K562 (cell line): ENCODE measurements around the gene YIPF1. TPM values are rescaled to one million over a fixed set of nuclear protein-coding genes. Genes with fewer than 3 reads are reported as not detected.

Experiments
- ARNT ChIP-seq, 2 experiments: fragments of 450-650 bp; IDR thresholded peaks; 2 replicates each; pipeline ENCODE4 v1.6.1; 2016; ENCODE audit warnings: mild to moderate bottlenecking in 1 of 2
- CEBPG ChIP-seq, 3 experiments: fragments of 200-800 bp in 1 of 3; sonication (Bioruptor generic) in 1 of 3; sonication (generic) in 1 of 3; formaldehyde crosslinking in 1 of 3; IDR thresholded peaks in 2 of 3; conservative IDR thresholded peaks in 1 of 3; 2 replicates each; pipeline versions ENCODE4 v1.6.1 to v1.8.0; 2016 to 2022; ENCODE audit warnings: missing compliant biosample characterization in 2 of 3, missing genetic modification characterization in 2 of 3, mild to moderate bottlenecking in 1 of 3, missing genetic modification reagents in 1 of 3
- CTBP1 ChIP-seq: fragments of 450-650 bp; IDR thresholded peaks from 2 replicates; pipeline ENCODE4 v1.6.1; 2016; ENCODE audit warnings: borderline replicate concordance
- E4F1 ChIP-seq: fragments of 250-450 bp; sonication (Bioruptor Pico); IDR thresholded peaks from 2 replicates; pipeline ENCODE4 v1.5.0; 2021; ENCODE audit warnings: mild to moderate bottlenecking, borderline replicate concordance
- HDAC6 ChIP-seq: IDR thresholded peaks from 2 replicates; pipeline ENCODE4 v1.6.1; 2012; ENCODE audit warnings: low read depth, mild to moderate bottlenecking, control low read depth, inconsistent platforms, low read length, moderate library complexity
- NFE2 ChIP-seq: IDR thresholded peaks from 2 replicates; pipeline ENCODE4 v1.6.1; 2014; ENCODE audit warnings: antibody characterized with exemption, low read depth
- PCBP1 ChIP-seq: fragments of 200-400 bp; formaldehyde crosslinking; IDR thresholded peaks from 2 replicates; pipeline ENCODE4 v1.6.1; 2018; ENCODE audit warnings: mild to moderate bottlenecking, low read depth, low read length; ENCODE audit not compliant: poor library complexity, severe bottlenecking
- PHF8 ChIP-seq: fragments of 200-600 bp; sonication (generic); IDR thresholded peaks from 2 replicates; pipeline ENCODE4 v1.6.1; 2012; ENCODE audit warnings: mixed run types, mild to moderate bottlenecking, inconsistent platforms, low read length, moderate library complexity, borderline replicate concordance
- RHOXF2B ChIP-seq: fragments of 250-450 bp; sonication (Bioruptor Pico); conservative IDR thresholded peaks from 2 replicates; pipeline ENCODE4 v1.5.1; 2021
- SAFB2 ChIP-seq: fragments of 200-400 bp; formaldehyde crosslinking; IDR thresholded peaks from 2 replicates; pipeline ENCODE4 v1.6.1; 2018; ENCODE audit warnings: borderline replicate concordance, low read length, low read depth, moderate library complexity; ENCODE audit not compliant: severe bottlenecking
- SMAD2 ChIP-seq: fragments of 150-350 bp; IDR thresholded peaks from 2 replicates; pipeline ENCODE4 v1.6.1; 2014; ENCODE audit warnings: low read depth, mild to moderate bottlenecking, low read length
- SNIP1 ChIP-seq: fragments of 450-650 bp; IDR thresholded peaks from 2 replicates; pipeline ENCODE4 v1.7.1; 2017; ENCODE audit warnings: low read depth, mild to moderate bottlenecking
- ZBED1 ChIP-seq: IDR thresholded peaks from 2 replicates; pipeline ENCODE4 v1.6.1; 2014
- ZNF165 ChIP-seq: fragments of 250-450 bp; sonication (Bioruptor Pico); IDR thresholded peaks from 2 replicates; pipeline ENCODE4 v1.4.0; 2020; ENCODE audit warnings: borderline replicate concordance
- ZNF239 ChIP-seq: fragments of 250-450 bp; sonication (Bioruptor Pico); IDR thresholded peaks from 2 replicates; pipeline ENCODE4 v1.4.0; 2020; ENCODE audit warnings: mild to moderate bottlenecking
- ZNF282 ChIP-seq: sonication (generic); formaldehyde crosslinking; IDR thresholded peaks from 2 replicates; pipeline ENCODE4 v1.8.1; 2023; ENCODE audit warnings: missing genetic modification reagents
- ZNF324 ChIP-seq: fragments of 250-450 bp; sonication (Bioruptor Pico); IDR thresholded peaks from 2 replicates; pipeline ENCODE4 v1.4.0; 2020; ENCODE audit warnings: mild to moderate bottlenecking
- polyA plus RNA-seq, 8 experiments: library from polyadenylated mRNA; depleted of rRNA in 4 of 8; stranded (reverse) in 5 of 8; unstranded in 3 of 8; fragments of >200 nt; fragmentation: Nextera tagmentation in 2 of 8; fragmentation: Illumina TruSeq in 1 of 8; extraction: Ambion mirVana in 2 of 8; extraction: Trizol in 1 of 8; gene quantifications; 2 replicates each; pipeline versions ENCODE4 v1.2.1 to v1.2.3, GENCODE V29; 2011 to 2014; ENCODE audit warnings: inconsistent platforms in 1 of 8, missing spikeins in 1 of 8
- total RNA-seq, 7 experiments: library from RNA; depleted of rRNA in 6 of 7; stranded (reverse); fragments of >200 nt in 6 of 7; fragmentation: Illumina TruSeq in 2 of 7; extraction: Trizol in 2 of 7; gene quantifications; 2 replicates each; pipeline versions ENCODE4 v1.2.1 to v1.2.3, GENCODE V29; 2011 to 2021; ENCODE audit warnings: low replicate concordance in 1 of 7
- TF ChIP-seq, protein P1 (sequence below): sonication (generic); formaldehyde crosslinking; IDR thresholded peaks from 2 replicates; pipeline ENCODE4 v1.8.0; 2023; ENCODE audit warnings: mild to moderate bottlenecking, missing genetic modification reagents
- TF ChIP-seq, protein P2 (sequence below): sonication (generic); formaldehyde crosslinking; IDR thresholded peaks from 2 replicates; pipeline ENCODE4 v1.4.0; 2020; ENCODE audit warnings: mild to moderate bottlenecking, missing genetic modification reagents
- TF ChIP-seq, protein P3 (sequence below): fragments of 450-650 bp; IDR thresholded peaks from 2 replicates; pipeline ENCODE4 v1.7.0; 2016; ENCODE audit warnings: borderline replicate concordance

YIPF1 gene
- total and polyA plus RNA-seq, 9 of the 15 experiments (the other 6 are each of a cell fraction or from before 2014, with no cell fraction given): 11.5 to 37.5 (median 19.2) TPM

DNA sequence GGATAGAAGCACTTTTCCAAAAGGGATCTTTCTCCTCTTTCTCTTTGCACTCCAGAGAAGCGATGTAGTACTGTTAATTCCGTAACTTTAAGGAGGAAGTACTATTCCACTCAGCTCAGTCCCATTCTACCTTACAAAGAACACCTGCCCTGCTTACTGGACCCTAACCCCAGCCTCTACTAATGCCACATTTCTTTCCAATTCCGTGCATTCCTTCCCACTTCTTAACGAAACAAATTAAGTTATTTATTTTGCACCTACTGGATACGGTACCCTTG is 52.0 kb downstream of the YIPF1 start (continued):
- TF ChIP-seq ZNF239 (CRISPR knock-in tag): no peak
- TF ChIP-seq, protein P1, sequence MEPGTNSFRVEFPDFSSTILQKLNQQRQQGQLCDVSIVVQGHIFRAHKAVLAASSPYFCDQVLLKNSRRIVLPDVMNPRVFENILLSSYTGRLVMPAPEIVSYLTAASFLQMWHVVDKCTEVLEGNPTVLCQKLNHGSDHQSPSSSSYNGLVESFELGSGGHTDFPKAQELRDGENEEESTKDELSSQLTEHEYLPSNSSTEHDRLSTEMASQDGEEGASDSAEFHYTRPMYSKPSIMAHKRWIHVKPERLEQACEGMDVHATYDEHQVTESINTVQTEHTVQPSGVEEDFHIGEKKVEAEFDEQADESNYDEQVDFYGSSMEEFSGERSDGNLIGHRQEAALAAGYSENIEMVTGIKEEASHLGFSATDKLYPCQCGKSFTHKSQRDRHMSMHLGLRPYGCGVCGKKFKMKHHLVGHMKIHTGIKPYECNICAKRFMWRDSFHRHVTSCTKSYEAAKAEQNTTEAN (CRISPR knock-in tag): peak; percentile 47; the same call in 1 of the 2 replicates
- no peak for TF ChIP-seq PCBP1
- TF ChIP-seq, protein P2, sequence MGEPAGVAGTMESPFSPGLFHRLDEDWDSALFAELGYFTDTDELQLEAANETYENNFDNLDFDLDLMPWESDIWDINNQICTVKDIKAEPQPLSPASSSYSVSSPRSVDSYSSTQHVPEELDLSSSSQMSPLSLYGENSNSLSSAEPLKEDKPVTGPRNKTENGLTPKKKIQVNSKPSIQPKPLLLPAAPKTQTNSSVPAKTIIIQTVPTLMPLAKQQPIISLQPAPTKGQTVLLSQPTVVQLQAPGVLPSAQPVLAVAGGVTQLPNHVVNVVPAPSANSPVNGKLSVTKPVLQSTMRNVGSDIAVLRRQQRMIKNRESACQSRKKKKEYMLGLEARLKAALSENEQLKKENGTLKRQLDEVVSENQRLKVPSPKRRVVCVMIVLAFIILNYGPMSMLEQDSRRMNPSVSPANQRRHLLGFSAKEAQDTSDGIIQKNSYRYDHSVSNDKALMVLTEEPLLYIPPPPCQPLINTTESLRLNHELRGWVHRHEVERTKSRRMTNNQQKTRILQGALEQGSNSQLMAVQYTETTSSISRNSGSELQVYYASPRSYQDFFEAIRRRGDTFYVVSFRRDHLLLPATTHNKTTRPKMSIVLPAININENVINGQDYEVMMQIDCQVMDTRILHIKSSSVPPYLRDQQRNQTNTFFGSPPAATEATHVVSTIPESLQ (CRISPR knock-in tag): no peak
- TF ChIP-seq SAFB2: no peak
- TF ChIP-seq RHOXF2B: no peak
- no peak for TF ChIP-seq ZBED1
- TF ChIP-seq ZNF165 (CRISPR knock-in tag): no peak
- no peak for TF ChIP-seq HDAC6
- TF ChIP-seq, protein P3, sequence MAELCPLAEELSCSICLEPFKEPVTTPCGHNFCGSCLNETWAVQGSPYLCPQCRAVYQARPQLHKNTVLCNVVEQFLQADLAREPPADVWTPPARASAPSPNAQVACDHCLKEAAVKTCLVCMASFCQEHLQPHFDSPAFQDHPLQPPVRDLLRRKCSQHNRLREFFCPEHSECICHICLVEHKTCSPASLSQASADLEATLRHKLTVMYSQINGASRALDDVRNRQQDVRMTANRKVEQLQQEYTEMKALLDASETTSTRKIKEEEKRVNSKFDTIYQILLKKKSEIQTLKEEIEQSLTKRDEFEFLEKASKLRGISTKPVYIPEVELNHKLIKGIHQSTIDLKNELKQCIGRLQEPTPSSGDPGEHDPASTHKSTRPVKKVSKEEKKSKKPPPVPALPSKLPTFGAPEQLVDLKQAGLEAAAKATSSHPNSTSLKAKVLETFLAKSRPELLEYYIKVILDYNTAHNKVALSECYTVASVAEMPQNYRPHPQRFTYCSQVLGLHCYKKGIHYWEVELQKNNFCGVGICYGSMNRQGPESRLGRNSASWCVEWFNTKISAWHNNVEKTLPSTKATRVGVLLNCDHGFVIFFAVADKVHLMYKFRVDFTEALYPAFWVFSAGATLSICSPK: no peak
- TF ChIP-seq ZNF324 (CRISPR knock-in tag): no peak
- TF ChIP-seq E4F1 (CRISPR knock-in tag): 0 out of 2 replicates have a peak, but pooled peaks have one; percentile 70
- no peak for TF ChIP-seq SMAD2
- no peak for TF ChIP-seq CEBPG (CRISPR knock-in tag; IDR thresholded peaks at IDR 0.05)
- 0 out of 4 replicates have a peak, but pooled peaks of 1 of the 2 experiments have one; percentile 24 for TF ChIP-seq CEBPG (tag; conservative IDR thresholded peaks at IDR 0.05 in 1 of 2, IDR thresholded peaks at IDR 0.05 in 1 of 2)
- no peak; the same call in 1 of the 2 replicates for TF ChIP-seq PHF8
- TF ChIP-seq ARNT (IDR thresholded peaks at IDR 0.05): 0 out of 4 replicates have a peak, but pooled peaks of 1 of the 2 experiments have one; percentile 0
- no peak for TF ChIP-seq CTBP1
- TF ChIP-seq NFE2: no peak
- TF ChIP-seq ZNF282: no peak
- TF ChIP-seq SNIP1: 0 out of 2 replicates have a peak, but pooled peaks have one; percentile 34
